HepG2 (cell line): ENCODE measurements around the gene AP3D1. TPM values are rescaled to one million over a fixed set of nuclear protein-coding genes. Genes with fewer than 3 reads are reported as not detected.
A peak's percentile ranks its signal among the peaks of the same experiment; 100 is the strongest.

Source experiments
- BATF2 ChIP-seq: sonication (generic); formaldehyde crosslinking; IDR thresholded peaks from 2 replicates; pipeline ENCODE4 v1.8.0; 2022; ENCODE audit warnings: mild to moderate bottlenecking, missing genetic modification reagents, moderate library complexity
- CEBPG ChIP-seq: IDR thresholded peaks from 2 replicates; pipeline ENCODE4 v1.6.1; 2016
- EP300 ChIP-seq, 3 experiments: sonication (generic) in 1 of 3; formaldehyde crosslinking in 1 of 3; IDR thresholded peaks; 2 replicates each; pipeline versions ENCODE4 v1.5.1 to v1.6.1; 2011 to 2020; ENCODE audit warnings: low read depth in 2 of 3, low read length in 2 of 3, borderline replicate concordance in 1 of 3, improper control_type of control experiment in 1 of 3, mild to moderate bottlenecking in 1 of 3, missing genetic modification reagents in 1 of 3, moderate library complexity in 1 of 3
- MLXIP ChIP-seq: sonication (generic); formaldehyde crosslinking; IDR thresholded peaks from 2 replicates; pipeline ENCODE4 v1.9.0; 2021; ENCODE audit warnings: missing genetic modification reagents, borderline replicate concordance
- MNT ChIP-seq: fragments of 450-650 bp; IDR thresholded peaks from 2 replicates; pipeline ENCODE4 v1.6.1; 2016
- POGK ChIP-seq: sonication (generic); formaldehyde crosslinking; conservative IDR thresholded peaks from 2 replicates; pipeline ENCODE4 v1.8.0; 2022; ENCODE audit warnings: mild to moderate bottlenecking, moderate library complexity, missing genetic modification reagents
- RFX3 ChIP-seq: IDR thresholded peaks from 2 replicates; pipeline ENCODE4 v1.6.1; 2016; ENCODE audit warnings: missing biosample characterization, missing genetic modification reagents
- SMARCE1 ChIP-seq: fragments of 450-650 bp; IDR thresholded peaks from 2 replicates; pipeline ENCODE4 v1.6.1; 2017; ENCODE audit warnings: borderline replicate concordance
- SP1 ChIP-seq, 2 experiments: fragments of 450-650 bp in 1 of 2; sonication (generic) in 1 of 2; formaldehyde crosslinking in 1 of 2; IDR thresholded peaks; 2 replicates each; pipeline versions ENCODE4 v1.4.0 to v1.6.1; 2016 to 2020; ENCODE audit warnings: missing genetic modification reagents in 1 of 2
- YEATS2 ChIP-seq: sonication (generic); formaldehyde crosslinking; IDR thresholded peaks from 2 replicates; pipeline ENCODE4 v1.4.0; 2020; ENCODE audit warnings: missing genetic modification reagents, borderline replicate concordance
- YY1 ChIP-seq: IDR thresholded peaks from 2 replicates; pipeline ENCODE4 v1.6.1; 2011; ENCODE audit warnings: low read length, low read depth, moderate library complexity, mild to moderate bottlenecking; ENCODE audit not compliant: insufficient read depth, insufficient replicate concordance
- ZBTB37 ChIP-seq: sonication (generic); formaldehyde crosslinking; IDR thresholded peaks from 2 replicates; pipeline ENCODE4 v1.4.0; 2020; ENCODE audit warnings: mild to moderate bottlenecking, missing genetic modification reagents
- ZBTB42 ChIP-seq: sonication (generic); formaldehyde crosslinking; IDR thresholded peaks from 2 replicates; pipeline ENCODE4 v1.5.0; 2020; ENCODE audit warnings: mild to moderate bottlenecking, missing genetic modification reagents
- ZNF12 ChIP-seq: sonication (generic); formaldehyde crosslinking; IDR thresholded peaks from 2 replicates; pipeline ENCODE4 v1.5.0; 2020; ENCODE audit warnings: missing genetic modification reagents
- ZNF446 ChIP-seq: sonication (generic); formaldehyde crosslinking; IDR thresholded peaks from 2 replicates; pipeline ENCODE4 v1.5.0; 2020; ENCODE audit warnings: mild to moderate bottlenecking, missing genetic modification reagents
- ZNF501 ChIP-seq: sonication (generic); formaldehyde crosslinking; IDR thresholded peaks from 2 replicates; pipeline ENCODE4 v1.5.1; 2020; ENCODE audit warnings: mild to moderate bottlenecking, moderate library complexity, missing genetic modification reagents
- ZNF558 ChIP-seq: sonication (generic); formaldehyde crosslinking; IDR thresholded peaks from 2 replicates; pipeline ENCODE4 v1.9.0; 2022; ENCODE audit warnings: mild to moderate bottlenecking, missing genetic modification reagents, borderline replicate concordance
- ZNF562 ChIP-seq: sonication (generic); formaldehyde crosslinking; IDR thresholded peaks from 2 replicates; pipeline ENCODE4 v1.8.0; 2022; ENCODE audit warnings: missing genetic modification reagents, borderline replicate concordance
- ZNF607 ChIP-seq: sonication (generic); formaldehyde crosslinking; IDR thresholded peaks from 2 replicates; pipeline ENCODE4 v1.5.1; 2020; ENCODE audit warnings: missing genetic modification reagents, mild to moderate bottlenecking, borderline replicate concordance
- polyA plus RNA-seq, 8 experiments: library from polyadenylated mRNA; depleted of rRNA in 3 of 8; stranded (reverse) in 7 of 8; unstranded in 1 of 8; fragments of >200 nt; fragmentation: Illumina TruSeq in 4 of 8; extraction: Trizol in 4 of 8; gene quantifications; 2 replicates each; pipeline versions ENCODE4 v1.2.1 to v1.2.3, GENCODE V29; 2011 to 2016; ENCODE audit warnings: low read depth in 4 of 8, missing spikeins in 1 of 8, mixed read lengths in 1 of 8; ENCODE audit not compliant: insufficient read depth in 1 of 8
- total RNA-seq, 5 experiments: library from RNA; depleted of rRNA; stranded (reverse); fragments of >200 nt; fragmentation: Illumina TruSeq; extraction: Trizol; gene quantifications; 2 replicates each; pipeline ENCODE4 v1.2.3, GENCODE V29; 2016; ENCODE audit warnings: low read depth in 1 of 5

The AP3D1 gene
- total and polyA plus RNA-seq, 2 of the 13 experiments (the other 11 are each of a cell fraction or from before 2014, with no cell fraction given): 68.0 to 82.6 TPM

GRCh38 chr19:2168619-2169424, 17.5 kb upstream of the AP3D1 start (continued):
- TF ChIP-seq MNT (peak; percentile 40; the same call in 1 of the 2 replicates), ZNF12 (peak; percentile 85), RFX3 (no peak; the same call in 1 of the 2 replicates), YEATS2 (peak; percentile 56; the same call in 1 of the 2 replicates), ZNF607 (CRISPR knock-in tag) (no peak), ZNF558 (peak; percentile 35; the same call in 1 of the 2 replicates), SMARCE1 (no peak), CEBPG (CRISPR knock-in tag) (peak; percentile 45), MLXIP (CRISPR knock-in tag) (no peak), BATF2 (no peak; the same call in 1 of the 2 replicates), ZNF446 (no peak), ZNF501 (CRISPR knock-in tag) (no peak), SP1 (IDR thresholded peaks at IDR 0.05) (no peak), SP1 (CRISPR knock-in tag; IDR thresholded peaks at IDR 0.05) (peak; percentile 75), ZNF562 (CRISPR knock-in tag) (no peak), EP300 (IDR thresholded peaks at IDR 0.05; ENCODE audit: low read depth in 2 of 2, low read length in 2 of 2) (peak; percentile 40 to 85; a peak in 2 of 4 replicates), EP300 (CRISPR knock-in tag; IDR thresholded peaks at IDR 0.05; ENCODE audit: borderline replicate concordance) (peak; percentile 79), POGK (CRISPR knock-in tag) (0 out of 2 replicates have a peak, but pooled peaks have one; percentile 56), ZBTB37 (CRISPR knock-in tag) (peak; percentile 82; the same call in 1 of the 2 replicates), ZBTB42 (CRISPR knock-in tag) (no peak), YY1 (peak; percentile 31)
